OCI-LY7 (cell line): ENCODE data around the gene COP1. TPM values are rescaled to one million over a fixed set of nuclear protein-coding genes. Genes with fewer than 3 reads are reported as not detected.
"Not testable (repeated sequence)": the region's sequence is repeated elsewhere in the genome, so short reads cannot be mapped to it uniquely, and the experiment has no call there.

Experiments used
- BruUV-seq: library from RNA; stranded (reverse); fragments of 400-500 nt; replicated peaks from 2 replicates; lab custom pipeline; 2021; lab: Mats Ljungman, UMichigan
- CTCF ChIA-PET: fragments of 300-600 bp; sonication (Branson Sonifier 250); formaldehyde crosslinking; loops from one replicate; lab custom pipeline; 2022; ENCODE audit warnings: antibody characterized with exemption; ENCODE audit not compliant: unreplicated experiment; lab: Charles Lee
- POLR2A ChIA-PET: fragments of 300-600 bp; sonication (Branson Sonifier 250); formaldehyde crosslinking; loops from one replicate; lab custom pipeline; 2022; ENCODE audit warnings: antibody characterized with exemption; lab: Charles Lee
- DNase-seq: peaks from one replicate; pipeline ENCODE4 v3.0.0-alpha.2; 2015; ENCODE audit warnings: low spot score
- H2AFZ ChIP-seq: fragments of 200-600 bp; sonication (generic), shearing (Covaris generic); 2 replicates; pipeline ENCODE4 v1.6.1; 2014; ENCODE audit warnings: mild to moderate bottlenecking, antibody characterized with exemption, low read length, moderate library complexity
- H3K27ac ChIP-seq: fragments of 200-600 bp; sonication (generic); 2 replicates; pipeline ENCODE4 v1.5.1; 2014; ENCODE audit warnings: mixed run types, low read depth, mild to moderate bottlenecking, moderate library complexity, low read length, inconsistent platforms; ENCODE audit not compliant: poor library complexity, severe bottlenecking
- H3K36me3 ChIP-seq: fragments of 200-600 bp; sonication (generic); 2 replicates; pipeline ENCODE4 v1.6.1; 2014; ENCODE audit warnings: mild to moderate bottlenecking, antibody characterized with exemption, low read length, moderate library complexity, mixed read lengths; ENCODE audit not compliant: insufficient read depth
- H3K4me1 ChIP-seq: fragments of 200-600 bp; sonication (generic); 2 replicates; pipeline ENCODE4 v1.5.1; 2014; ENCODE audit warnings: mild to moderate bottlenecking, low read length; ENCODE audit not compliant: insufficient read depth, poor library complexity, severe bottlenecking
- H3K4me2 ChIP-seq: fragments of 200-600 bp; sonication (generic); 2 replicates; pipeline ENCODE4 v1.6.1; 2014; ENCODE audit warnings: mild to moderate bottlenecking, low read length
- H3K4me3 ChIP-seq: fragments of 200-600 bp; sonication (generic); 2 replicates; pipeline ENCODE4 v1.5.1; 2014; ENCODE audit warnings: mild to moderate bottlenecking, low read depth, low read length; ENCODE audit not compliant: poor library complexity, severe bottlenecking
- H3K79me2 ChIP-seq: fragments of 200-600 bp; sonication (generic); 2 replicates; pipeline ENCODE4 v1.6.1; 2016; ENCODE audit warnings: low read depth, mild to moderate bottlenecking, low read length, moderate library complexity, mixed read lengths; ENCODE audit not compliant: insufficient read depth
- H3K9me2 ChIP-seq: fragments of 200-600 bp; sonication (generic); 2 replicates; pipeline ENCODE4 v1.6.1; 2016; ENCODE audit warnings: mild to moderate bottlenecking, low read length, mixed read lengths; ENCODE audit not compliant: insufficient read depth
- H3K9me3 ChIP-seq: fragments of 200-600 bp; sonication (generic); 2 replicates; pipeline ENCODE4 v1.6.1; 2014; ENCODE audit warnings: mild to moderate bottlenecking, mixed run types, low read length, mixed read lengths
- H4K20me1 ChIP-seq: fragments of 200-600 bp; sonication (generic); 2 replicates; pipeline ENCODE4 v1.6.1; 2014; ENCODE audit warnings: mild to moderate bottlenecking, antibody characterized with exemption, low read length, moderate library complexity, mixed read lengths; ENCODE audit not compliant: insufficient read depth
- CTCF ChIP-seq: fragments of 200-600 bp; sonication (generic); conservative IDR thresholded peaks from 2 replicates; pipeline ENCODE4 v1.5.1; 2014; ENCODE audit warnings: mild to moderate bottlenecking, antibody characterized with exemption, low read length, moderate library complexity, mixed read lengths
- EZH2phosphoT487 ChIP-seq: fragments of 200-600 bp; sonication (generic); IDR thresholded peaks from 2 replicates; pipeline ENCODE4 v1.6.1; 2018; ENCODE audit warnings: low read depth, borderline replicate concordance, mild to moderate bottlenecking, mixed run types, antibody characterized with exemption, low read length, moderate library complexity, mixed read lengths
- intact Hi-C: fragments of 100-400 bp; cut with micrococcal nuclease; formaldehyde crosslinking; loops from one replicate; pipeline ENCODE4 v1.10.0; 2022; ENCODE audit not compliant: unreplicated experiment
- total RNA-seq, 2 experiments: library from RNA; depleted of rRNA in 1 of 2; stranded (reverse); fragments of >200 nt in 1 of 2; shearing (Covaris generic) in 1 of 2; gene quantifications; 2 replicates each; pipeline ENCODE4 v1.2.3, GENCODE V29; 2014 to 2022

Gene COP1
- total RNA-seq, 2 experiments from 2014 or later: 75.2 to 76.9 TPM

GRCh38 chr1:175992202-175992601 is 214.9 kb downstream of the COP1 start:
- H3K9me3 ChIP-seq, DNase-seq, H3K4me3 ChIP-seq, H3K4me1 ChIP-seq, H3K27ac ChIP-seq, H3K9me2 ChIP-seq, H2AFZ ChIP-seq, BruUV-seq, H4K20me1 ChIP-seq, H3K79me2 ChIP-seq, CTCF ChIA-PET, H3K4me2 ChIP-seq, intact Hi-C loops: not testable (repeated sequence)
- H3K36me3 ChIP-seq: peaks cover 23% of the 10 kb centered on the region
- POLR2A ChIA-PET: interaction anchor here (1.3 kb wide), 1 partner anchor 31 kb away, joined by 6 read pairs; no protein-coding TSS in a partner anchor

- no peak overlapping the region for H3K27ac ChIP-seq
- H4K20me1 ChIP-seq: no peaks in the 10 kb centered on the region
- no peak overlapping the region for H2AFZ ChIP-seq
- ChIA-PET CTCF (no interaction called here), POLR2A (interaction anchor here (1.0 kb wide), 1 partner anchor 83 kb away, joined by 3 read pairs; no protein-coding TSS in a partner anchor)
- H3K9me2 ChIP-seq: no peaks in the 10 kb centered on the region
- no peaks in the 10 kb centered on the region for H3K4me1 ChIP-seq
- TF ChIP-seq CTCF (no peak), EZH2phosphoT487 (no peak)
- H3K36me3 ChIP-seq: peaks cover 96% of the 10 kb centered on the region
- peaks cover 8% of the 10 kb centered on the region; the same call in 1 of the 2 replicates for H3K9me3 ChIP-seq
- no peak for DNase-seq
- no peaks in the 10 kb centered on the region for H3K79me2 ChIP-seq
- no peak overlapping the region for H3K4me3 ChIP-seq
- intact Hi-C loops: no loop called here
- no TSS peak for BruUV-seq
- no peak overlapping the region for H3K4me2 ChIP-seq
Measured at GRCh38 chr1:175984813-175985212, 222.3 kb downstream of the COP1 start.

- intact Hi-C loops: no loop called here
- peaks cover 94% of the 10 kb centered on the region for H3K36me3 ChIP-seq
- no peak for DNase-seq
- TF ChIP-seq EZH2phosphoT487 (no peak), CTCF (no peak)
- no peaks in the 10 kb centered on the region for H3K79me2 ChIP-seq
- no TSS peak for BruUV-seq
- H2AFZ ChIP-seq: no peak overlapping the region
- ChIA-PET CTCF (no interaction called here), POLR2A (interaction anchor here (1.0 kb wide), 1 partner anchor 84 kb away, joined by 3 read pairs; no protein-coding TSS in a partner anchor)
- peaks cover 8% of the 10 kb centered on the region; the same call in 1 of the 2 replicates for H3K9me3 ChIP-seq
- H3K9me2 ChIP-seq: no peaks in the 10 kb centered on the region
- H3K4me2 ChIP-seq: no peak overlapping the region
- H4K20me1 ChIP-seq: no peaks in the 10 kb centered on the region
- H3K4me3 ChIP-seq: no peak overlapping the region
- H3K4me1 ChIP-seq: no peaks in the 10 kb centered on the region
- H3K27ac ChIP-seq: no peak overlapping the region
Measured at GRCh38 chr1:175984057-175984812, 222.9 kb downstream of the COP1 start.

GRCh38 chr1:175983363-175983762 is 223.7 kb downstream of the COP1 start:
- intact Hi-C loops, H3K4me2 ChIP-seq, H3K27ac ChIP-seq, H3K9me3 ChIP-seq, H3K4me1 ChIP-seq, H3K9me2 ChIP-seq, DNase-seq, H4K20me1 ChIP-seq, POLR2A ChIA-PET, H3K4me3 ChIP-seq, H2AFZ ChIP-seq, BruUV-seq, CTCF ChIA-PET, H3K79me2 ChIP-seq: not testable (repeated sequence)
- peaks cover 92% of the 10 kb centered on the region for H3K36me3 ChIP-seq
